Measurements from ENCODE around the gene OBP2A. TPM values are rescaled to one million over a fixed set of nuclear protein-coding genes. Genes with fewer than 3 reads are reported as not detected.

The OBP2A gene
- polyA plus RNA-seq, 3 donors: not detected

- Histone ChIP-seq H3K9me3 (replicated peaks in 1 of 2; ENCODE audit: control insufficient read depth in 1 of 2, insufficient read depth in 1 of 2, low read length in 2 of 2) (no peaks in the 10 kb centered on the region), H3K4me3 (replicated peaks in 1 of 3; ENCODE audit: low read depth in 2 of 3, low read length in 3 of 3) (no peak overlapping the region), H3K36me3 (replicated peaks in 1 of 2; ENCODE audit: control insufficient read depth in 1 of 2, insufficient read depth in 2 of 2, low read length in 2 of 2) (no peaks in the 10 kb centered on the region), H3K4me2 (replicated peaks; ENCODE audit: extremely low read depth, low read length, poor library complexity, severe bottlenecking) (no peak overlapping the region), H3K27ac (ENCODE audit: low read depth in 1 of 2, low read length in 2 of 2) (no peak overlapping the region), H2AFZ (ENCODE audit: insufficient read depth, low read depth, low read length, poor library complexity, severe bottlenecking) (no peak overlapping the region), H3K4me1 (ENCODE audit: control insufficient read depth in 1 of 2, insufficient read depth in 2 of 2, low read length in 2 of 2) (no peaks in the 10 kb centered on the region), H3K27me3 (ENCODE audit: control insufficient read depth in 2 of 2, insufficient read depth in 2 of 2, low read length in 2 of 2) (no peaks in the 10 kb centered on the region), H4K20me1 (ENCODE audit: insufficient read depth, low read length) (no peaks in the 10 kb centered on the region), H3K9ac (ENCODE audit: insufficient read depth, low read length, poor library complexity, severe bottlenecking) (no peak overlapping the region), H3K79me2 (ENCODE audit: insufficient read depth, low read length) (no peaks in the 10 kb centered on the region)
- WGBS (ENCODE audit: insufficient coverage): 92% methylated on average over 3 of the region's 17 CpGs
- H3K4me1 Mint-ChIP-seq: peaks cover 5% of the 10 kb centered on the region
- no peak for TF ChIP-seq CTCF (IDR thresholded peaks at IDR 0.05)
- DNase-seq: no peak
- intact Hi-C loops (cut with micrococcal nuclease): no loop called here
- no peak overlapping the region for H3K27ac Mint-ChIP-seq
- no peaks in the 10 kb centered on the region for H3K36me3 Mint-ChIP-seq
- H3K9me3 Mint-ChIP-seq: peaks cover 0 to 7% (median 2%) of the 10 kb centered on the region in 7 donors
- peaks cover 13 to 21% (median 19%) of the 10 kb centered on the region in 3 donors for H3K27me3 Mint-ChIP-seq (ENCODE audit: low read depth in 3 of 3)
- no peak overlapping the region for H3K4me3 Mint-ChIP-seq
Measured at GRCh38 chr9:135514342-135515082, 31.4 kb upstream of the OBP2A start.

- Mint-ChIP-seq H3K9me3 (no peaks in the 10 kb centered on the region), H3K27ac (no peak overlapping the region), H3K4me1 (peaks cover 5% of the 10 kb centered on the region), H3K27me3 (ENCODE audit: low read depth in 3 of 3) (peaks cover 13 to 21% (median 21%) of the 10 kb centered on the region in 3 donors), H3K4me3 (no peak overlapping the region), H3K36me3 (no peaks in the 10 kb centered on the region)
- no peak overlapping the region for H2AFZ ChIP-seq (ENCODE audit: insufficient read depth, low read depth, low read length, poor library complexity, severe bottlenecking)
- no peaks in the 10 kb centered on the region for H3K79me2 ChIP-seq (ENCODE audit: insufficient read depth, low read length)
- no peak for DNase-seq
- no peak for TF ChIP-seq CTCF (IDR thresholded peaks at IDR 0.05)
- intact Hi-C loops (cut with micrococcal nuclease): no loop called here
- no peaks in the 10 kb centered on the region for H3K4me1 ChIP-seq (ENCODE audit: control insufficient read depth in 1 of 2, insufficient read depth in 2 of 2, low read length in 2 of 2)
- H3K36me3 ChIP-seq (replicated peaks in 1 of 2; ENCODE audit: control insufficient read depth in 1 of 2, insufficient read depth in 2 of 2, low read length in 2 of 2): no peaks in the 10 kb centered on the region
- no peaks in the 10 kb centered on the region for H4K20me1 ChIP-seq (ENCODE audit: insufficient read depth, low read length)
- H3K9me3 ChIP-seq (replicated peaks in 1 of 2; ENCODE audit: control insufficient read depth in 1 of 2, insufficient read depth in 1 of 2, low read length in 2 of 2): no peaks in the 10 kb centered on the region
- no peak overlapping the region for H3K4me3 ChIP-seq (replicated peaks in 1 of 3; ENCODE audit: low read depth in 2 of 3, low read length in 3 of 3)
- H3K27me3 ChIP-seq (ENCODE audit: control insufficient read depth in 2 of 2, insufficient read depth in 2 of 2, low read length in 2 of 2): no peaks in the 10 kb centered on the region
- no peak overlapping the region for H3K4me2 ChIP-seq (replicated peaks; ENCODE audit: extremely low read depth, low read length, poor library complexity, severe bottlenecking)
- 88% methylated on average over 23 of the region's 31 CpGs for WGBS (ENCODE audit: insufficient coverage)
- no peak overlapping the region for H3K9ac ChIP-seq (ENCODE audit: insufficient read depth, low read length, poor library complexity, severe bottlenecking)
- H3K27ac ChIP-seq (ENCODE audit: low read depth in 1 of 2, low read length in 2 of 2): no peak overlapping the region
Measured at GRCh38 chr9:135515083-135515951, 30.6 kb upstream of the OBP2A start.
